ENCODE data around the gene INTS2.

Gene INTS2

GRCh38 chr17:61908292-61909037, 19.3 kb downstream of the INTS2 start:
- TF ChIP-seq CTCF (IDR thresholded peaks at IDR 0.05), result no peak
- H3K4me1 ChIP-seq (ENCODE audit: control insufficient read depth in 1 of 2, insufficient read depth in 1 of 2, low read depth in 1 of 2, low read length in 1 of 2), result no peaks in the 10 kb centered on the region
- H3K4me3 ChIP-seq (ENCODE audit: low read depth in 1 of 2, low read length in 1 of 2), result no peak overlapping the region
- H3K27ac ChIP-seq, result no peak overlapping the region
- H3K27me3 ChIP-seq, result no peaks in the 10 kb centered on the region
- H3K9me3 ChIP-seq, result no peaks in the 10 kb centered on the region
- peaks cover 60% of the 10 kb centered on the region for H3K36me3 ChIP-seq

- no peaks in the 10 kb centered on the region for H3K4me1 ChIP-seq (ENCODE audit: control insufficient read depth in 1 of 2, insufficient read depth in 1 of 2, low read depth in 1 of 2, low read length in 1 of 2)
- peaks cover 65% of the 10 kb centered on the region for H3K36me3 ChIP-seq
Measured at GRCh38 chr17:61907361-61907760, 20.4 kb downstream of the INTS2 start.

GRCh38 chr17:61904094-61904710, 23.6 kb downstream of the INTS2 start:
- TF ChIP-seq CTCF (IDR thresholded peaks at IDR 0.05), result no peak
- no peaks in the 10 kb centered on the region for H3K27me3 ChIP-seq
- H3K36me3 ChIP-seq, result peaks cover 60% of the 10 kb centered on the region
- no peak overlapping the region for H3K27ac ChIP-seq
- H3K4me3 ChIP-seq (ENCODE audit: low read depth in 1 of 2, low read length in 1 of 2), result no peak overlapping the region
- no peaks in the 10 kb centered on the region for H3K9me3 ChIP-seq
- H3K4me1 ChIP-seq (ENCODE audit: control insufficient read depth in 1 of 2, insufficient read depth in 1 of 2, low read depth in 1 of 2, low read length in 1 of 2), result no peaks in the 10 kb centered on the region

More at GRCh38 chr17:61907361-61907760, 20.4 kb downstream of the INTS2 start:
- Histone ChIP-seq H3K27ac (no peak overlapping the region), H3K27me3 (no peaks in the 10 kb centered on the region), H3K4me3 (ENCODE audit: low read depth in 1 of 2, low read length in 1 of 2) (no peak overlapping the region), H3K9me3 (no peaks in the 10 kb centered on the region)
- no peak for TF ChIP-seq CTCF (IDR thresholded peaks at IDR 0.05)

- no peak for TF ChIP-seq CTCF (IDR thresholded peaks at IDR 0.05)
- Histone ChIP-seq H3K36me3 (peaks cover 63% of the 10 kb centered on the region), H3K4me3 (ENCODE audit: low read depth in 1 of 2, low read length in 1 of 2) (no peak overlapping the region), H3K27ac (no peak overlapping the region), H3K9me3 (no peaks in the 10 kb centered on the region), H3K4me1 (ENCODE audit: control insufficient read depth in 1 of 2, insufficient read depth in 1 of 2, low read depth in 1 of 2, low read length in 1 of 2) (no peaks in the 10 kb centered on the region), H3K27me3 (no peaks in the 10 kb centered on the region)
Measured at GRCh38 chr17:61903251-61903650, 24.5 kb downstream of the INTS2 start.

GRCh38 chr17:61897548-61898180, 30.1 kb downstream of the INTS2 start:
- TF ChIP-seq CTCF (IDR thresholded peaks at IDR 0.05), result no peak
- H3K4me3 ChIP-seq (ENCODE audit: low read depth in 1 of 2, low read length in 1 of 2), result no peak overlapping the region
- H3K36me3 ChIP-seq, result peaks cover 64% of the 10 kb centered on the region
- no peaks in the 10 kb centered on the region for H3K9me3 ChIP-seq
- no peaks in the 10 kb centered on the region for H3K4me1 ChIP-seq (ENCODE audit: control insufficient read depth in 1 of 2, insufficient read depth in 1 of 2, low read depth in 1 of 2, low read length in 1 of 2)
- no peaks in the 10 kb centered on the region for H3K27me3 ChIP-seq
- H3K27ac ChIP-seq, result no peak overlapping the region

Measured in neutrophil (primary cell).